ENCODE results near the gene PTPRCAP. TPM values are rescaled to one million over a fixed set of nuclear protein-coding genes. Genes with fewer than 3 reads are reported as not detected.

PTPRCAP gene
- total RNA-seq, 1 experiment from 2014 or later: 0.15 TPM

- Histone ChIP-seq H3K9ac (ENCODE audit: low read length) (peak overlapping the region; percentile 94), H3K79me2 (ENCODE audit: low read length) (peaks cover 28% of the 10 kb centered on the region), H3K36me3 (ENCODE audit: low read depth, low read length) (no peaks in the 10 kb centered on the region), H3K9me3 (ENCODE audit: low read length) (no peaks in the 10 kb centered on the region), H2AFZ (ENCODE audit: low read length) (peak overlapping the region; percentile 58), H3K27me3 (ENCODE audit: low read length) (no peaks in the 10 kb centered on the region), H3K9me2 (replicated peaks; ENCODE audit: low read length) (no peaks in the 10 kb centered on the region), H3F3A (ENCODE audit: low read length, unreplicated experiment) (peaks cover 13% of the 10 kb centered on the region), H4K20me1 (ENCODE audit: low read length) (no peaks in the 10 kb centered on the region), H3K4me2 (ENCODE audit: low read length) (peak overlapping the region; percentile 95), H3K4me3 (ENCODE audit: low read length) (peak overlapping the region; percentile 53), H3K27ac (ENCODE audit: low read length) (peak overlapping the region; percentile 97), H3K4me1 (ENCODE audit: insufficient read depth, low read length) (peaks cover 37% of the 10 kb centered on the region)
- CTCF ChIA-PET: no interaction called here
- intact Hi-C loops (cut with micrococcal nuclease): loop anchor here (1.0 kb wide), 2 partner anchors 21 to 42 kb away; partner anchors contain the start of gene CORO1B
- TSS peak; percentile 30 for BruUV-seq (replicated peaks)
- DNase-seq: peak; percentile 95
- peak; percentile 75 for ATAC-seq
- POLR2A ChIA-PET (ENCODE audit: unreplicated experiment): no interaction called here
- TF ChIP-seq EZH2 (IDR thresholded peaks at IDR 0.05; ENCODE audit: low read length, unreplicated experiment) (no peak), CTCF (conservative IDR thresholded peaks at IDR 0.05; ENCODE audit: low read depth, low read length) (no peak), EZH2phosphoT487 (IDR thresholded peaks at IDR 0.05; ENCODE audit: borderline replicate concordance, low read length) (no peak)
Measured at GRCh38 chr11:67463680-67464410, 26.4 kb upstream of the PTPRCAP start.

- Histone ChIP-seq H3K27ac (ENCODE audit: low read length) (peak overlapping the region; percentile 97), H3K4me1 (ENCODE audit: insufficient read depth, low read length) (peaks cover 34% of the 10 kb centered on the region), H2AFZ (ENCODE audit: low read length) (no peak overlapping the region), H3K27me3 (ENCODE audit: low read length) (no peaks in the 10 kb centered on the region), H3K79me2 (ENCODE audit: low read length) (peaks cover 21% of the 10 kb centered on the region), H4K20me1 (ENCODE audit: low read length) (no peaks in the 10 kb centered on the region), H3K4me3 (ENCODE audit: low read length) (no peak overlapping the region), H3F3A (ENCODE audit: low read length, unreplicated experiment) (peaks cover 13% of the 10 kb centered on the region), H3K9ac (ENCODE audit: low read length) (peak overlapping the region; percentile 94), H3K36me3 (ENCODE audit: low read depth, low read length) (no peaks in the 10 kb centered on the region), H3K9me3 (ENCODE audit: low read length) (no peaks in the 10 kb centered on the region), H3K4me2 (ENCODE audit: low read length) (peak overlapping the region; percentile 95; the same call in 1 of the 2 replicates), H3K9me2 (replicated peaks; ENCODE audit: low read length) (no peaks in the 10 kb centered on the region)
- POLR2A ChIA-PET (ENCODE audit: unreplicated experiment): no interaction called here
- no peak for ATAC-seq
- BruUV-seq (replicated peaks): no TSS peak
- no peak for DNase-seq
- TF ChIP-seq CTCF (conservative IDR thresholded peaks at IDR 0.05; ENCODE audit: low read depth, low read length): no peak
- TF ChIP-seq EZH2 (IDR thresholded peaks at IDR 0.05; ENCODE audit: low read length, unreplicated experiment): no peak
- no peak for TF ChIP-seq EZH2phosphoT487 (IDR thresholded peaks at IDR 0.05; ENCODE audit: borderline replicate concordance, low read length)
- CTCF ChIA-PET: no interaction called here
- intact Hi-C loops (cut with micrococcal nuclease): no loop called here
Measured at GRCh38 chr11:67463186-67463585, 25.7 kb upstream of the PTPRCAP start.

- peaks cover 2% of the 10 kb centered on the region for H3F3A ChIP-seq (ENCODE audit: low read length, unreplicated experiment)
- peaks cover 1% of the 10 kb centered on the region for H3K4me1 ChIP-seq (ENCODE audit: insufficient read depth, low read length)
- no peak overlapping the region for H3K4me3 ChIP-seq (ENCODE audit: low read length)
- no peaks in the 10 kb centered on the region for H4K20me1 ChIP-seq (ENCODE audit: low read length)
- H3K9me3 ChIP-seq (ENCODE audit: low read length): no peaks in the 10 kb centered on the region
- no peak overlapping the region for H2AFZ ChIP-seq (ENCODE audit: low read length)
- DNase-seq (no peak), ATAC-seq (no peak)
- CTCF ChIA-PET: no interaction called here
- POLR2A ChIA-PET (ENCODE audit: unreplicated experiment): no interaction called here
- no peaks in the 10 kb centered on the region for H3K9me2 ChIP-seq (replicated peaks; ENCODE audit: low read length)
- no peak overlapping the region for H3K9ac ChIP-seq (ENCODE audit: low read length)
- no peak overlapping the region for H3K4me2 ChIP-seq (ENCODE audit: low read length)
- H3K79me2 ChIP-seq (ENCODE audit: low read length): no peaks in the 10 kb centered on the region
- no peak for TF ChIP-seq EZH2 (IDR thresholded peaks at IDR 0.05; ENCODE audit: low read length, unreplicated experiment)
- TF ChIP-seq EZH2phosphoT487 (IDR thresholded peaks at IDR 0.05; ENCODE audit: borderline replicate concordance, low read length): no peak
- TF ChIP-seq CTCF (conservative IDR thresholded peaks at IDR 0.05; ENCODE audit: low read depth, low read length): no peak
- H3K27ac ChIP-seq (ENCODE audit: low read length): no peak overlapping the region
- H3K36me3 ChIP-seq (ENCODE audit: low read depth, low read length): no peaks in the 10 kb centered on the region
- no peaks in the 10 kb centered on the region for H3K27me3 ChIP-seq (ENCODE audit: low read length)
- BruUV-seq (replicated peaks): no TSS peak
- intact Hi-C loops (cut with micrococcal nuclease): no loop called here
Measured at GRCh38 chr11:67458266-67458665, 20.8 kb upstream of the PTPRCAP start.
